IMR-90 (cell line): ENCODE measurements around the gene ZNF618. TPM values are rescaled to one million over a fixed set of nuclear protein-coding genes. Genes with fewer than 3 reads are reported as not detected.

ENCODE experiments used
- ATAC-seq: fragments of 200-7000 bp; cut with Tn5 transposase; 2 replicates; pipeline ENCODE4 v1.9.1; 2020; ENCODE audit warnings: low read depth, mild to moderate bottlenecking, moderate library complexity
- BruUV-seq: library from RNA; stranded (reverse); fragments of 400-500 nt; replicated peaks from 2 replicates; lab custom pipeline; 2021; lab: Mats Ljungman, UMichigan
- CTCF ChIA-PET: fragments of 300-600 bp; formaldehyde crosslinking; extraction: SDS; loops from one replicate; lab custom pipeline; 2021; ENCODE audit warnings: antibody characterized with exemption; lab: Yijun Ruan, JAX
- POLR2A ChIA-PET: fragments of 300-600 bp; sonication (Branson Sonifier 250); formaldehyde crosslinking; loops from one replicate; lab custom pipeline; 2022; ENCODE audit warnings: antibody characterized with exemption; ENCODE audit not compliant: unreplicated experiment; lab: Charles Lee
- DNase-seq: peaks from one replicate; pipeline ENCODE4 v3.0.0; 2013
- H2AFZ ChIP-seq: replicated peaks from 2 replicates; pipeline ENCODE3; 2013; ENCODE audit warnings: low read length, mild to moderate bottlenecking; ENCODE audit not compliant: poor library complexity
- H2AK5ac ChIP-seq: 2 replicates; pipeline ENCODE4 v1.6.1; 2013; ENCODE audit warnings: low read depth, low read length, inconsistent platforms
- H2AK9ac ChIP-seq: replicated peaks from 2 replicates; pipeline ENCODE3; 2013; ENCODE audit warnings: mild to moderate bottlenecking, low read depth, low read length, moderate library complexity; ENCODE audit not compliant: poor library complexity
- H2BK120ac ChIP-seq: 2 replicates; pipeline ENCODE4 v1.6.1; 2013; ENCODE audit warnings: low read depth, low read length, inconsistent platforms
- H2BK15ac ChIP-seq: 3 replicates; pipeline ENCODE4 v1.6.1; 2013; ENCODE audit warnings: low read depth, low read length, inconsistent platforms
- H2BK20ac ChIP-seq: 2 replicates; pipeline ENCODE4 v1.6.1; 2013; ENCODE audit warnings: low read depth, mild to moderate bottlenecking, inconsistent platforms, low read length, moderate library complexity
- H2BK5ac ChIP-seq: 2 replicates; pipeline ENCODE4 v1.6.1; 2013; ENCODE audit warnings: mild to moderate bottlenecking, low read depth, low read length, inconsistent platforms; ENCODE audit not compliant: poor library complexity, severe bottlenecking
- H3K14ac ChIP-seq: replicated peaks from 2 replicates; pipeline ENCODE4 v1.6.1; 2013; ENCODE audit warnings: low read depth, low read length, inconsistent platforms
- H3K18ac ChIP-seq: 2 replicates; pipeline ENCODE4 v1.6.1; 2013; ENCODE audit warnings: low read depth, low read length, control low read depth
- H3K23ac ChIP-seq: 2 replicates; pipeline ENCODE4 v1.6.1; 2013; ENCODE audit warnings: low read depth, low read length, inconsistent platforms
- H3K27ac ChIP-seq: 2 replicates; pipeline ENCODE4 v1.5.1; 2013; ENCODE audit warnings: mild to moderate bottlenecking, control low read depth, low read length; ENCODE audit not compliant: insufficient read depth
- H3K27me3 ChIP-seq: 2 replicates; pipeline ENCODE4 v1.6.1; 2013; ENCODE audit warnings: low read length; ENCODE audit not compliant: control insufficient read depth, insufficient read depth
- H3K36me3 ChIP-seq: 2 replicates; pipeline ENCODE4 v1.6.1; 2013; ENCODE audit warnings: low read length, mixed read lengths; ENCODE audit not compliant: control insufficient read depth, insufficient read depth
- H3K4ac ChIP-seq: 2 replicates; pipeline ENCODE4 v1.6.1; 2013; ENCODE audit warnings: low read depth, low read length, inconsistent platforms
- H3K4me1 ChIP-seq: 2 replicates; pipeline ENCODE4 v1.6.1; 2013; ENCODE audit warnings: low read length, mixed read lengths; ENCODE audit not compliant: control insufficient read depth, insufficient read depth
- H3K4me2 ChIP-seq: 2 replicates; pipeline ENCODE4 v1.6.1; 2013; ENCODE audit warnings: low read depth, mild to moderate bottlenecking, control low read depth, low read length, moderate library complexity
- H3K4me3 ChIP-seq: 2 replicates; pipeline ENCODE4 v1.5.1; 2013; ENCODE audit warnings: low read depth, mild to moderate bottlenecking, control low read depth, low read length, moderate library complexity; ENCODE audit not compliant: insufficient read depth
- H3K56ac ChIP-seq: 2 replicates; pipeline ENCODE4 v1.6.1; 2013; ENCODE audit warnings: low read length, inconsistent platforms; ENCODE audit not compliant: insufficient read depth; ENCODE audit errors: extremely low read depth
- H3K79me1 ChIP-seq, 2 experiments: 2 replicates each; pipeline ENCODE4 v1.6.1; 2013; ENCODE audit warnings: low read length in 2 of 2, inconsistent platforms in 1 of 2, low read depth in 1 of 2
- H3K9ac ChIP-seq: 2 replicates; pipeline ENCODE4 v1.6.1; 2013; ENCODE audit warnings: low read depth, low read length, control low read depth
- H3K9me1 ChIP-seq: 2 replicates; pipeline ENCODE4 v1.6.1; 2013; ENCODE audit warnings: low read length, inconsistent platforms; ENCODE audit not compliant: insufficient read depth
- H3K9me3 ChIP-seq: 2 replicates; pipeline ENCODE4 v1.6.1; 2013; ENCODE audit warnings: low read length; ENCODE audit not compliant: control insufficient read depth, insufficient read depth
- H4K20me1 ChIP-seq: 2 replicates; pipeline ENCODE4 v1.6.1; 2013; ENCODE audit warnings: low read length, inconsistent platforms; ENCODE audit not compliant: insufficient read depth
- H4K5ac ChIP-seq: 2 replicates; pipeline ENCODE4 v1.6.1; 2013; ENCODE audit warnings: mild to moderate bottlenecking, low read depth, low read length, control low read depth
- H4K8ac ChIP-seq, 2 experiments: 2 replicates each; pipeline ENCODE4 v1.6.1; 2013; ENCODE audit warnings: low read depth in 2 of 2, low read length in 2 of 2, control low read depth in 1 of 2, inconsistent platforms in 1 of 2
- H4K91ac ChIP-seq: 2 replicates; pipeline ENCODE4 v1.6.1; 2013; ENCODE audit warnings: low read depth, low read length, inconsistent platforms; ENCODE audit not compliant: insufficient read depth
- MAZ ChIP-seq: IDR thresholded peaks from 2 replicates; pipeline ENCODE4 v1.6.1; 2012; ENCODE audit warnings: low read depth, mild to moderate bottlenecking, low read length, improper control_type of control experiment, moderate library complexity, borderline replicate concordance
- POLR2A ChIP-seq: IDR thresholded peaks from 2 replicates; pipeline ENCODE4 v1.6.1; 2012; ENCODE audit warnings: mild to moderate bottlenecking, low read depth, low read length
- RCOR1 ChIP-seq: IDR thresholded peaks from 2 replicates; pipeline ENCODE4 v1.6.1; 2012; ENCODE audit warnings: mild to moderate bottlenecking, low read length, improper control_type of control experiment; ENCODE audit not compliant: insufficient replicate concordance
- USF2 ChIP-seq: fragments of 150-350 bp; IDR thresholded peaks from 2 replicates; pipeline ENCODE4 v1.6.1; 2017; ENCODE audit warnings: mild to moderate bottlenecking, antibody characterized with exemption, low read length, low read depth
- WGBS, 2 experiments: methylation state at CpG; one replicate each; pipeline versions ENCODE4 v1.1.5 to v1.1.7; 2013; ENCODE audit warnings: missing lambda C conversion rate in 2 of 2; ENCODE audit not compliant: insufficient read length in 1 of 2; ENCODE audit errors: extremely low coverage in 2 of 2; 5-methylcytosine and 5-hydroxymethylcytosine counted together
- dilution Hi-C: fragments of 300-500 bp; cut with HindIII; formaldehyde crosslinking; loops from one replicate; pipeline ENCODE4 v1.14.3; 2018; ENCODE audit warnings: low sequenced_read_pairs; ENCODE audit not compliant: unreplicated experiment
- in situ Hi-C: fragments of 300-500 bp; cut with MboI; formaldehyde crosslinking; loops from 3 replicates; pipeline ENCODE4 v1.14.3; 2019; ENCODE audit warnings: low sequenced_read_pairs, inconsistent platforms, mixed read lengths
- intact Hi-C: fragments of 100-400 bp; cut with micrococcal nuclease; formaldehyde crosslinking; loops from 2 replicates; pipeline ENCODE4 v1.10.0; 2022
- polyA plus RNA-seq, 3 experiments: library from polyadenylated mRNA; depleted of rRNA; stranded (reverse); fragments of >200 nt; gene quantifications; 2 replicates each; pipeline ENCODE4 v1.2.3, GENCODE V29; 2012; ENCODE audit warnings: low replicate concordance in 1 of 3
- total RNA-seq: library from RNA; depleted of rRNA; stranded (reverse); fragments of >200 nt; gene quantifications from 2 replicates; pipeline ENCODE4 v1.2.3, GENCODE V29; 2012

Gene ZNF618
- total and polyA plus RNA-seq, 2 of the 4 experiments (the other 2 are of a cell fraction): 8.2 to 9.4 TPM

- Histone ChIP-seq H2AK5ac (no peak overlapping the region), H3K4ac (no peak overlapping the region), H2BK5ac (no peak overlapping the region), H3K36me3 (peaks cover 47% of the 10 kb centered on the region), H3K23ac (no peak overlapping the region), H3K56ac (no peak overlapping the region), H4K8ac (no peak overlapping the region), H3K79me1 (peaks cover 0 to 13% of the 10 kb centered on the region in 2 experiments; a peak in 2 of 4 replicates), H3K4me1 (no peaks in the 10 kb centered on the region), H3K27ac (no peak overlapping the region), H4K5ac (no peak overlapping the region), H3K4me3 (no peak overlapping the region), H3K14ac (no peak overlapping the region), H3K4me2 (no peak overlapping the region), H3K9me1 (peaks cover 12% of the 10 kb centered on the region), H2BK15ac (no peak overlapping the region), H3K9ac (no peak overlapping the region), H2BK20ac (no peak overlapping the region), H3K9me3 (no peaks in the 10 kb centered on the region), H2BK120ac (no peak overlapping the region), H2AK9ac (no peak overlapping the region), H2AFZ (no peak overlapping the region), H3K27me3 (no peaks in the 10 kb centered on the region), H3K18ac (no peak overlapping the region), H4K91ac (no peak overlapping the region), H4K20me1 (peaks cover 2% of the 10 kb centered on the region; the same call in 1 of the 2 replicates)
- no peak for TF ChIP-seq MAZ
- TF ChIP-seq RCOR1: no peak
- TF ChIP-seq USF2: no peak
- no peak for TF ChIP-seq POLR2A
- ChIA-PET POLR2A (no interaction called here), CTCF (no interaction called here)
- no TSS peak for BruUV-seq
- no CpG with 5 or more reads among the region's 7 CpGs for WGBS, 2 experiments
- DNase-seq (no peak), ATAC-seq (no peak)
- intact Hi-C loops: no loop called here
- in situ Hi-C loops: no loop called here
- dilution Hi-C loops: no loop called here
These were observed 175.6 kb downstream of the ZNF618 start for GRCh38 chr9:114051706-114052105.
